D721Med (cell line): ENCODE data around the gene CDH23.

ENCODE experiments used
- DNase-seq: peaks from one replicate; pipeline ENCODE4 v3.0.0; 2011; ENCODE audit warnings: low spot score; ENCODE audit not compliant: insufficient read length
- FAIRE-seq: peaks from 2 replicates; lab custom pipeline; 2011; peaks lifted over from hg19 to GRCh38; lab: Jason Lieb, UNC
- TF ChIP-seq, protein P1 (sequence below): IDR thresholded peaks from 2 replicates; pipeline ENCODE4 v1.5.1; 2012; ENCODE audit warnings: mild to moderate bottlenecking, control low read depth; ENCODE audit not compliant: insufficient read depth; ENCODE audit errors: missing control alignments

Gene CDH23

DNA sequence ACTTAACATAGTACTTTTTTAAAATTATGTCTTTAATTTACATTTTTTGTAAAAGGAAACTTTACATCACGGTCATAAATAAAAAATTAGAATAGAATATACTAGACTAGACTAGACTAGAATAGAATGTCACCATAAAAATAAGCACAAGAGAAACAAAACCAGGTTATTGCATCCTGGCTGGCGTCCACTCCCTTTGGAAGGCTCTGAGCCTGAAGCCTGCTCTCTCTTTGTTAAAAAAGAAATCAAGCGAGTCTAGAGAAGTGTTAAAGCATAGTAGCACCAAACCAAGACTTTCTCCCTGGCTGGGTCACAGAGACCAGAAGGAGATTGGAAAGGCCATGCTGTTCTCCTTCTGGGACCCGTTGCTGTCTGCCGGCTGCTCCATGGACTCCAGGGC lies 218.2 kb downstream of the CDH23 start:
- FAIRE-seq (no peak), DNase-seq (no peak)
- TF ChIP-seq, protein P1, sequence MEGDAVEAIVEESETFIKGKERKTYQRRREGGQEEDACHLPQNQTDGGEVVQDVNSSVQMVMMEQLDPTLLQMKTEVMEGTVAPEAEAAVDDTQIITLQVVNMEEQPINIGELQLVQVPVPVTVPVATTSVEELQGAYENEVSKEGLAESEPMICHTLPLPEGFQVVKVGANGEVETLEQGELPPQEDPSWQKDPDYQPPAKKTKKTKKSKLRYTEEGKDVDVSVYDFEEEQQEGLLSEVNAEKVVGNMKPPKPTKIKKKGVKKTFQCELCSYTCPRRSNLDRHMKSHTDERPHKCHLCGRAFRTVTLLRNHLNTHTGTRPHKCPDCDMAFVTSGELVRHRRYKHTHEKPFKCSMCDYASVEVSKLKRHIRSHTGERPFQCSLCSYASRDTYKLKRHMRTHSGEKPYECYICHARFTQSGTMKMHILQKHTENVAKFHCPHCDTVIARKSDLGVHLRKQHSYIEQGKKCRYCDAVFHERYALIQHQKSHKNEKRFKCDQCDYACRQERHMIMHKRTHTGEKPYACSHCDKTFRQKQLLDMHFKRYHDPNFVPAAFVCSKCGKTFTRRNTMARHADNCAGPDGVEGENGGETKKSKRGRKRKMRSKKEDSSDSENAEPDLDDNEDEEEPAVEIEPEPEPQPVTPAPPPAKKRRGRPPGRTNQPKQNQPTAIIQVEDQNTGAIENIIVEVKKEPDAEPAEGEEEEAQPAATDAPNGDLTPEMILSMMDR, result no peak

DNA sequence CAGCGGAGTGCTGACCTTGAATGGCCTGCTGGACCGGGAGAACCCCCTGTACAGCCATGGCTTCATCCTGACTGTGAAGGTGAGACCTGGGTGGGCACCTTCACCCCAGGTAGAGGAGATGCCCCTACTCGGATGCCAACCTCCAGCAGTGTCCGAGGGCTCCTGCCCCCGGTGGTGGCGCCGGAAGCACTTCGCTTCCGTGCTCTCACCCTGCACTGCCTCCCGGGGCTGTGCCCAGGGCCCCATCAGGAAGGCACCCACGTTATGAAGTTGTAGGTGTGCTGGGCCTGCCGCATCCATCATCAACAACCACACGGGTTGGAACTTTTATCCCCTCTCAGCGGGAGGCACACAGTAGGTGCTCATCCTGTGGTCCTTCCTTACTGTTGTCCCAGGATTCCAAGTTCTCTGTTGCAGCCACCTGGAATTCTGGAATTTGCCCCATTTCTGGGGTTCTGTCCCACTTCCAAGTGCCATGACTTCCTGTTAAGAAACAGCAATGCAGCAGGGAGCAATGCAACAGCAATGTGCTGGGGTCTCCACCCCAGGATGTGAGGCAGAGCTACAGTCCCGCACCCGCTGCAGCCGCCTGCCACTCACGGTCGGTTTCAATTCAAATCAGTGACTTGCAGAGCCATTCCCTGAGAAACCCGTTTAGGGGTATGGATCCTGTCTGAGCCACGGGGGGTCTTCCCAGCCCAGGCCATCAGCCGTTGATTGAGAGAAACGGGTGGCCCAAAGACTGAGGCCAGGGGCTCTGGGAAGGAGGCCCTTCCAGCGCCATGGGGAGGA lies 219.0 kb downstream of the CDH23 start:
- DNase-seq (no peak), FAIRE-seq (no peak)
- TF ChIP-seq, protein P1, result no peak

DNA sequence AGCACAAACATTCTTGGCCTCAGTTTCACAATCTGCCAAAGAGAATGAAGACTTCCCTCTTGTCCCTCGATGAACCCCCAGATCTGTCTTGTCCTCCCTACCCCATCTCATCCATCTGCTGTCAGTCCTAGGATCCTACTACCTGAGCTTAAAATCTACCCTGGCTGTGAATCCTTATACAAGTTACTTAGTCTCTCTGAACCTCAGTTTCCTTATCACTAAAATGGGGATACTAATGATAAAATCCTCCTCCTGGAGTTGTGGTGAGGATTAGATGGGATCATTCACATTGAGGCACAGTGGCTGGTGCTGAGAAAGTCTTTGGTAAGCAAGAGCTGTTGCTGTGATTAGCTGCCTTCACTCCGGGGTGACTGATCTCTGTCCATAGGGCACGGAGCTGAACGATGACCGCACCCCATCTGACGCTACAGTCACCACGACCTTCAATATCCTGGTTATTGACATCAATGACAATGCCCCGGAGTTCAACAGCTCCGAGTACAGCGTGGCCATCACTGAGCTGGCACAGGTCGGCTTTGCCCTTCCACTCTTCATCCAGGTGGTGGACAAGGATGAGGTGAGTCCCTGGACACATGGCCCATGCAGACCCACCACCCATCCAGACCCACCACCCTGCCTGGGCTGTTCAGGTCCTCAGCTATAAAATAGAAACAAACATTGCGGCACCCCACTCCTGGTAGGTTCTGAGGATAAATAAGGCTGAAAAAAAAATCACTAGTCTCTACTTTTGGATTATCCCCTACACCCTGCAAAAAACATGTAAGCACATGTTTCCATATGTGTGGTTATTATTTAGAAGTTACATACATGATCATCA lies 220.3 kb downstream of the CDH23 start:
- TF ChIP-seq, protein P1, result no peak
- FAIRE-seq, result no peak
- no peak for DNase-seq

DNA sequence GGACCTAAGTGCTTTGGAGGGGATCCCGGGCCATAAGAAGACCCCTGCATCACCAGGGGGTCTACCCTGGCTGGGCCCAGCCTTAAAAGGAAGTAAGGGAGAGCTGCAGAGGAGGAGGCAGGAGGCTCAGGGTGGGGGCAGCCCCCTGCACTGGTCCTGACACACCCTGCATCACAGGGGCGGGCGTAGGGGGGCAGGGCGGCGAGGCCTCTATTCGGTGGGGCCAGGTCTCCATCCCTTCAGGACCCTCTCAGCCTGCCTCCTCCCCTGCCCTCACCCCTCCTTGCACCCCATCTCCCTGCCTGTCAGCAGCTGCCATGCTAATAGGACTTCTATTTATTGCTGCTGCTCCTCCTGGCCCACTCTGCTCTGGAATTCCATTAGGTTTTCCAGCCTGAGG lies 221.5 kb downstream of the CDH23 start:
- TF ChIP-seq, protein P1, result no peak
- no peak for DNase-seq
- no peak for FAIRE-seq

DNA sequence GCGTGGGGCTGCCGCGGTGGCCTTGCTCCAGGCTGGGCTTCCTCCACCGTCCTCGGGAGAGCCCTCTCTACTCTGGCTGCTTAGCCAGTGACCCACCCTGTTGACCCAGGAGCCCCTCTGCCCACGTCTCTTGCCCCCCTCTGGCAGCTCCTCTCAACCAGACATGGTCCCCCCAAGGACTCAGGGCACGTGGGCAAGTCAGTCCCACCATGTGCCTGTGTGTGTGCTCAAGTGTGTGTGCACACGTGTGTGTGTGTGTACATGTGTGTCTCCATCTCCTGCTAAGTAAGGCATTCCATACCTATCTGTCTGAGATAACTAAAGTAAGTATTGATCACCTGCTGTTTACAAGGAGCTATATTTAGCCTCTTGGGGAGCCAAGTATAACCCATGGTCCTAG lies 221.9 kb downstream of the CDH23 start:
- TF ChIP-seq, protein P1, result no peak
- DNase-seq (no peak), FAIRE-seq (no peak)

DNA sequence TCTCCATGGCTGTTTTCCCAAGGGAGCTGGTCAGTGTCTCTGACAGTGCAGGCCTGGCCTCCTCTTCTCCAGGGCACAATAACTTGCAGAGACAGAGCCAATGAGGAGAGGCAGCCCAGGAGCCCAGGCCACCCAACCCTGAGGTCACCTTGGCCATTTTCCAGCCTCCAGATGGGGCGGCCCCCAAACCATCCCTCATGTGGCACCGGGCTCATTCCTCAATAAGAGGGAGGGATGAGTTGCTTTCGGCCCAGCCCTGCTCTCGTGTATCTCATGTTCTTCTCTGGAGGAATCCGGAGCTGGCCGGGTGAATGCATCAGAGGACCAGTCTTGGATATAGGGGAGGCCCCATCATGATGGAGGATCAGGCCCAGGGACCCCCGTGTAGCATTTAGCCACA lies 223.9 kb downstream of the CDH23 start:
- FAIRE-seq (no peak), DNase-seq (no peak)
- TF ChIP-seq, protein P1, result no peak
